ENCODE data around the gene ARL2. TPM values are rescaled to one million over a fixed set of nuclear protein-coding genes. Genes with fewer than 3 reads are reported as not detected.

Gene ARL2
- total RNA-seq (99.9 and 138 TPM in 2 replicates), polyA plus RNA-seq (99.2 and 173 TPM in 2 replicates), polyA minus RNA-seq (ENCODE audit: low replicate concordance) (28.7 and 30.7 TPM in 2 replicates)
- polyA plus RNA-seq (2012), result 125 and 179 TPM in 2 replicates

DNA sequence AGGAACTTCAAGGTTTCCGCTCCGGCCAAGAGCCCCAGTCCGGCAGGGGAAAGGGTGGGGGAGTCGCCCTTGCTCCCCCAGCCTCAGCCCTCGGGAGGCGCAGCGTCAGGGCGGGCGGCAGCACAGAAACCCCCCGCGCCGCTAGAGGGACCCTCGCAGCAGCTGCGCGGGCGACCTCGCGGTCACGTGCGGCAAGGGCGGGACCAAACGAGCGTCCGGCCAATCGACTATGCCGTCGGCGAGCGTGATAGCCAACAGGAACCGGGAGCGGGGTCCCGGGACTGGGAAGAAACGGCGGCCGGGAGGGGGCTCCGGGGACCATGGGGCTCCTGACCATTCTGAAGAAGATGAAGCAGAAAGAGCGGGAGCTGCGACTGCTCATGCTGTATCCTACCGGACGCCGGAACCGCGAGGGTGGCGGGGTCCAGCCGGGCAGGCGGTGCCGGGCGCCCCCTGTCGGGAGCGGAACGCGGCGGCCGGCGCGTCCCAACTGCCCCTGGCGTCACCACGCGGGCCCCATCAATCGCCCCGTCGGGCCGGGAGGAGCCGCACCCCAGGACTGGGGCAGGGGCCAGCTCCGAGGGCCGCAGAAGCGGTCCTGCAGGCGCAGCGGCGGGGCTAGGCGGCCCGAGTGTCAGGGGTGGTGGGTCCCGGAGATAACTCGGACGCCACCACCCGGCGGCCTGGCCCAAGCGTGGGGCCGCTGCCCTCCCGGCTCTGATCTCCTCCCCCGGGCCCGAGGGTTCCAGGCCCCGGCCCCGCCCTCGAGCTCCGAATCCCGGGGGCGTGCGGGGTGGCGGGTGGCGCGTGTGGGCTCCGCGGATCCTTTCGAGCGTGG, at the start of gene ARL2:
ARL2 (plus strand) TSS at position 273 of the 838 bp plus-strand sequence; CDS start at position 321, 48 bp downstream.
- H3K9ac ChIP-seq (ENCODE audit: insufficient read depth, low read length), result peak within 1 kb of the TSS; percentile 96
- TF ChIP-seq, protein P1, sequence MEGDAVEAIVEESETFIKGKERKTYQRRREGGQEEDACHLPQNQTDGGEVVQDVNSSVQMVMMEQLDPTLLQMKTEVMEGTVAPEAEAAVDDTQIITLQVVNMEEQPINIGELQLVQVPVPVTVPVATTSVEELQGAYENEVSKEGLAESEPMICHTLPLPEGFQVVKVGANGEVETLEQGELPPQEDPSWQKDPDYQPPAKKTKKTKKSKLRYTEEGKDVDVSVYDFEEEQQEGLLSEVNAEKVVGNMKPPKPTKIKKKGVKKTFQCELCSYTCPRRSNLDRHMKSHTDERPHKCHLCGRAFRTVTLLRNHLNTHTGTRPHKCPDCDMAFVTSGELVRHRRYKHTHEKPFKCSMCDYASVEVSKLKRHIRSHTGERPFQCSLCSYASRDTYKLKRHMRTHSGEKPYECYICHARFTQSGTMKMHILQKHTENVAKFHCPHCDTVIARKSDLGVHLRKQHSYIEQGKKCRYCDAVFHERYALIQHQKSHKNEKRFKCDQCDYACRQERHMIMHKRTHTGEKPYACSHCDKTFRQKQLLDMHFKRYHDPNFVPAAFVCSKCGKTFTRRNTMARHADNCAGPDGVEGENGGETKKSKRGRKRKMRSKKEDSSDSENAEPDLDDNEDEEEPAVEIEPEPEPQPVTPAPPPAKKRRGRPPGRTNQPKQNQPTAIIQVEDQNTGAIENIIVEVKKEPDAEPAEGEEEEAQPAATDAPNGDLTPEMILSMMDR (conservative IDR thresholded peaks at IDR 0.05 in 1 of 2, IDR thresholded peaks at IDR 0.05 in 1 of 2; ENCODE audit: low read depth in 1 of 2, low read length in 2 of 2), result peak; percentile 34 to 71
- no peak for TF ChIP-seq EZH2 (IDR thresholded peaks at IDR 0.05; ENCODE audit: low read length, missing control alignments)
- H4K20me1 ChIP-seq (ENCODE audit: control insufficient read depth, extremely low read depth, insufficient read depth, low read length), result no peaks in the 10 kb centered on the region
- peak within 1 kb of the TSS; percentile 93 for H2AFZ ChIP-seq (ENCODE audit: low read length)
- H3K27ac ChIP-seq (ENCODE audit: insufficient read depth, low read length), result peak within 1 kb of the TSS; percentile 100
- peak within 1 kb of the TSS; percentile 83 to 89 (median 87) for H3K4me3 ChIP-seq (replicated peaks in 1 of 4; ENCODE audit: control extremely low read depth in 1 of 4, insufficient read depth in 1 of 4, low read depth in 3 of 4, low read length in 4 of 4)
- no peaks in the 10 kb centered on the region for H3K27me3 ChIP-seq (ENCODE audit: control insufficient read depth, insufficient read depth, low read length)
- H3K36me3 ChIP-seq (ENCODE audit: control insufficient read depth, insufficient read depth, low read length), result peaks cover 3% of the 10 kb centered on the region
- peaks cover 4% of the 10 kb centered on the region for H3K4me1 ChIP-seq (ENCODE audit: control insufficient read depth, extremely low read depth, insufficient read depth, low read length)
- peak within 1 kb of the TSS; percentile 92 for H3K4me2 ChIP-seq (ENCODE audit: extremely low read depth, insufficient read depth, low read length)
- DNase-seq (ENCODE audit: low read depth in 2 of 2), result peak; percentile 87 to 90
- peaks cover 5% of the 10 kb centered on the region for H3K79me2 ChIP-seq (ENCODE audit: control insufficient read depth, insufficient read depth, low read length)
- no peaks in the 10 kb centered on the region for H3K9me3 ChIP-seq (ENCODE audit: control insufficient read depth, insufficient read depth, low read depth, low read length)

DNA sequence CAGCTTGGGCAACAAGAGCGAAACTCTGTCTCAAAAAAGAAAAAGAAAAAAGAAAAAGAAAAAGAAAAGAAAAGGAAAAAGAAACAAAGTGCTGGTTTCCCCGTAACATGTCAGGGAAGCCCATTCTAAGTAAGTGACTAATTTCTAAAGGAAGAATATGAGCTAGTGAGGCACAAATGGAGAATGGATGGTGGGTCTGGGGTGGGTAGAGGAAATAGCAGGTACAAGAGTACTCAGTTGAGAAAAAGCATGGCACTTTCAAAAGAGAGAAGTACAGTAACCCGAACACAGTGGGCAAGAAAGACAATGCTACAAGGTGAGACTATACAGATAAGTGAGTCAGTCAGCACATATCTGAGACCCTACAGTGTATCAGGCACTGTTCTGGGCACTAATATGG, 46.6 kb upstream of the ARL2 start:
- Histone ChIP-seq H3K79me2 (ENCODE audit: control insufficient read depth, insufficient read depth, low read length) (no peaks in the 10 kb centered on the region), H3K4me3 (replicated peaks in 1 of 4; ENCODE audit: control extremely low read depth in 1 of 4, insufficient read depth in 1 of 4, low read depth in 3 of 4, low read length in 4 of 4) (no peak overlapping the region), H3K9me3 (ENCODE audit: control insufficient read depth, insufficient read depth, low read depth, low read length) (no peaks in the 10 kb centered on the region), H3K27ac (ENCODE audit: insufficient read depth, low read length) (no peak overlapping the region), H3K4me1 (ENCODE audit: control insufficient read depth, extremely low read depth, insufficient read depth, low read length) (no peaks in the 10 kb centered on the region), H4K20me1 (ENCODE audit: control insufficient read depth, extremely low read depth, insufficient read depth, low read length) (no peaks in the 10 kb centered on the region), H3K27me3 (ENCODE audit: control insufficient read depth, insufficient read depth, low read length) (no peaks in the 10 kb centered on the region), H3K9ac (ENCODE audit: insufficient read depth, low read length) (no peak overlapping the region), H3K4me2 (ENCODE audit: extremely low read depth, insufficient read depth, low read length) (no peak overlapping the region), H2AFZ (ENCODE audit: low read length) (no peak overlapping the region), H3K36me3 (ENCODE audit: control insufficient read depth, insufficient read depth, low read length) (no peaks in the 10 kb centered on the region)
- DNase-seq (ENCODE audit: low read depth in 2 of 2), result no peak
- TF ChIP-seq, protein P1 (conservative IDR thresholded peaks at IDR 0.05 in 1 of 2, IDR thresholded peaks at IDR 0.05 in 1 of 2; ENCODE audit: low read depth in 1 of 2, low read length in 2 of 2), result no peak
- no peak for TF ChIP-seq EZH2 (IDR thresholded peaks at IDR 0.05; ENCODE audit: low read length, missing control alignments)

DNA sequence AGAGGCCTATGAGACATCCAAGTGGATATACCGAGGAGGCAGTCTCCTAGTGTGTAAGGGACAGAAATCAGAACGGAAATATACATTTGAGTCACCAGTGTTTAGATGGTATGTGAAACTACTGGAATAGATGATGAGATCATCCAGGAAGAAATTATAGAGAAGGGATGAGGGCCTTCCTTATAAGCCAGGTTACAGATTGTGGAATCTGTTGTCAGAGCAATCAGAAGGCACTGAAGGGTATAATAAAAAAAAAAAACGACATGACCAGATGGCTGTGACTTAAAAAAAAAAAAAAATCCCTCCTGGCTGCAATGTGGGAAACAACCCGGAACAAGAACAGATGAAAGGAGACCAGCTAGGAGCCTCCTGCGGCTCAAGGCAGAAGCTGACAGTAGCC, 44.8 kb upstream of the ARL2 start:
- Histone ChIP-seq H3K27ac (ENCODE audit: insufficient read depth, low read length) (no peak overlapping the region), H3K36me3 (ENCODE audit: control insufficient read depth, insufficient read depth, low read length) (no peaks in the 10 kb centered on the region), H3K4me1 (ENCODE audit: control insufficient read depth, extremely low read depth, insufficient read depth, low read length) (no peaks in the 10 kb centered on the region), H3K9me3 (ENCODE audit: control insufficient read depth, insufficient read depth, low read depth, low read length) (no peaks in the 10 kb centered on the region), H3K79me2 (ENCODE audit: control insufficient read depth, insufficient read depth, low read length) (no peaks in the 10 kb centered on the region), H3K4me3 (replicated peaks in 1 of 4; ENCODE audit: control extremely low read depth in 1 of 4, insufficient read depth in 1 of 4, low read depth in 3 of 4, low read length in 4 of 4) (no peak overlapping the region), H3K9ac (ENCODE audit: insufficient read depth, low read length) (no peak overlapping the region), H3K27me3 (ENCODE audit: control insufficient read depth, insufficient read depth, low read length) (no peaks in the 10 kb centered on the region), H4K20me1 (ENCODE audit: control insufficient read depth, extremely low read depth, insufficient read depth, low read length) (no peaks in the 10 kb centered on the region), H3K4me2 (ENCODE audit: extremely low read depth, insufficient read depth, low read length) (no peak overlapping the region), H2AFZ (ENCODE audit: low read length) (no peak overlapping the region)
- DNase-seq (ENCODE audit: low read depth in 2 of 2), result peak; percentile 13 to 14
- TF ChIP-seq, protein P1 (conservative IDR thresholded peaks at IDR 0.05 in 1 of 2, IDR thresholded peaks at IDR 0.05 in 1 of 2; ENCODE audit: low read depth in 1 of 2, low read length in 2 of 2), result no peak
- TF ChIP-seq EZH2 (IDR thresholded peaks at IDR 0.05; ENCODE audit: low read length, missing control alignments), result no peak
